ENCODE data around the gene SIAH3.

SIAH3 gene

GRCh38 chr13:45786293-45786920, 65.1 kb downstream of the SIAH3 start:
- Histone ChIP-seq H3K4me3 (no peak overlapping the region), H3K27ac (no peak overlapping the region)
- DNase-seq (ENCODE audit: low spot score), result peak; percentile 14
- TF ChIP-seq CTCF (IDR thresholded peaks at IDR 0.05), result no peak

GRCh38 chr13:45784755-45785675, 66.5 kb downstream of the SIAH3 start:
- no peak for TF ChIP-seq CTCF (IDR thresholded peaks at IDR 0.05)
- peak; percentile 17 for DNase-seq (ENCODE audit: low spot score)
- Histone ChIP-seq H3K27ac (no peak overlapping the region), H3K4me3 (no peak overlapping the region)

- H3K4me3 ChIP-seq, result no peak overlapping the region
- DNase-seq (ENCODE audit: low spot score), result peak; percentile 62
These were observed 68.1 kb downstream of the SIAH3 start for GRCh38 chr13:45783346-45784043.

GRCh38 chr13:45782327-45783045, 69.1 kb downstream of the SIAH3 start:
- no peak for TF ChIP-seq CTCF (IDR thresholded peaks at IDR 0.05)
- Histone ChIP-seq H3K27ac (no peak overlapping the region), H3K4me3 (no peak overlapping the region)
- DNase-seq (ENCODE audit: low spot score), result peak; percentile 8

More at GRCh38 chr13:45783346-45784043, 68.1 kb downstream of the SIAH3 start:
- H3K27ac ChIP-seq, result no peak overlapping the region
- TF ChIP-seq CTCF (IDR thresholded peaks at IDR 0.05), result no peak

- TF ChIP-seq CTCF (IDR thresholded peaks at IDR 0.05), result no peak
- Histone ChIP-seq H3K27ac (no peak overlapping the region), H3K4me3 (no peak overlapping the region)
- peak; percentile 31 for DNase-seq (ENCODE audit: low spot score)
These were observed 69.8 kb downstream of the SIAH3 start for GRCh38 chr13:45781553-45782326.

- no peak overlapping the region for H3K27ac ChIP-seq
- no peak for DNase-seq (ENCODE audit: low spot score)
- H3K4me3 ChIP-seq, result no peak overlapping the region
- no peak for TF ChIP-seq CTCF (IDR thresholded peaks at IDR 0.05)
These were observed 71.7 kb downstream of the SIAH3 start for GRCh38 chr13:45779901-45780300.

Measured in coronary artery (tissue), 2 donors.